Breast epithelium (tissue), 3 donors: ENCODE results near the gene PIGM.

Source experiments
- POLR2A ChIP-seq: fragments of 450-650 bp; IDR thresholded peaks from one replicate; pipeline ENCODE4 v1.6.1; 2016; ENCODE audit warnings: antibody characterized with exemption, mild to moderate bottlenecking, moderate library complexity
- TF ChIP-seq, protein P1 (sequence below), 3 donors: fragments of 450-650 bp; IDR thresholded peaks; one replicate each; pipeline ENCODE4 v1.5.1; 2016 to 2017; ENCODE audit warnings: antibody characterized with exemption in 3 of 3, mild to moderate bottlenecking in 3 of 3, moderate library complexity in 3 of 3

DNA sequence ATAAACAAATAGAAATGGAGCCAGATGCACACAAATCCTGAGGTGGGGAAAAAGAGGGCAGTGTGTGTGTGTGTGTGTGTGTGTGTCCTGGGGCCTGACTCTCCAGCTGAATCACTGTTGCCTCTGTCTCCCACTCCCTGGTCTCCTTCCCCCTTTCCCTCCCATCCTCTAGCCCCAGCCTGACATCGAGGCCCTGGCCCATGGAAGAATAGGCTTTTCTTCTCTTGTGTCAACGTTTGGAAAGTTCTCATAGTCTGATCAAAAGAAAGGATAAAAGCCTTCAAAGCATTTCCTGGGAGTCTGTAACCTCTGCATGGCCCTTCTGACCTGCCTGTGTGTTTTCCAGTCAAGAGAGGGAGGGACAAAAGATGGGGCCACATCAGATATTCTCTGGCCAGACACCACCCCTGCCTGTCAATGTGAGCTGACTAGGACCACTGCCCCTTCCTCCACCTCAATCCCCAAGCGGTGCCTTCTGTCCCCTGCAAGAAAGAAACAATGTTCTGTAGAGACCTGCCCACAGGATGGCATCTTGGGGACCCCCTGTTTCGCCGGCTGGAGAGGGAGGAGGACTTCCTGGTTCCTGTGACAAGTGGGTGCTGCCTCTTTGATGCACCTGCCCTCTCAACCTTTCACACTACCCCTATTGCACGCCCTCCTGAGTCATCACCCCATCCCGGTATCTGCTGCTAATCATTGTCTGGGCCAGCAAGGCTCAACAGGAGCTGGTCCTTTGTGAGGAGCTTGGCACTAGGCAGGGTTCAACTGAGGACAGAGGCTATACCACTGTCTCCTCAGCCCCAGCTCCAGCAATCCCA is 22.0 kb upstream of the PIGM start:
- TF ChIP-seq, protein P1, sequence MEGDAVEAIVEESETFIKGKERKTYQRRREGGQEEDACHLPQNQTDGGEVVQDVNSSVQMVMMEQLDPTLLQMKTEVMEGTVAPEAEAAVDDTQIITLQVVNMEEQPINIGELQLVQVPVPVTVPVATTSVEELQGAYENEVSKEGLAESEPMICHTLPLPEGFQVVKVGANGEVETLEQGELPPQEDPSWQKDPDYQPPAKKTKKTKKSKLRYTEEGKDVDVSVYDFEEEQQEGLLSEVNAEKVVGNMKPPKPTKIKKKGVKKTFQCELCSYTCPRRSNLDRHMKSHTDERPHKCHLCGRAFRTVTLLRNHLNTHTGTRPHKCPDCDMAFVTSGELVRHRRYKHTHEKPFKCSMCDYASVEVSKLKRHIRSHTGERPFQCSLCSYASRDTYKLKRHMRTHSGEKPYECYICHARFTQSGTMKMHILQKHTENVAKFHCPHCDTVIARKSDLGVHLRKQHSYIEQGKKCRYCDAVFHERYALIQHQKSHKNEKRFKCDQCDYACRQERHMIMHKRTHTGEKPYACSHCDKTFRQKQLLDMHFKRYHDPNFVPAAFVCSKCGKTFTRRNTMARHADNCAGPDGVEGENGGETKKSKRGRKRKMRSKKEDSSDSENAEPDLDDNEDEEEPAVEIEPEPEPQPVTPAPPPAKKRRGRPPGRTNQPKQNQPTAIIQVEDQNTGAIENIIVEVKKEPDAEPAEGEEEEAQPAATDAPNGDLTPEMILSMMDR (IDR thresholded peaks at IDR 0.05) = no peak
- no peak for TF ChIP-seq POLR2A
